AG04450 (cell line): ENCODE results near the gene ALDH1A3. TPM values are rescaled to one million over a fixed set of nuclear protein-coding genes. Genes with fewer than 3 reads are reported as not detected.

Source experiments
- CTCF ChIA-PET: fragments of 300-600, 350-600 bp; formaldehyde crosslinking; extraction: SDS; loops from one replicate; lab custom pipeline; 2022; ENCODE audit warnings: antibody characterized with exemption, inconsistent platforms; lab: Charles Lee
- POLR2A ChIA-PET: fragments of 350-600 bp; formaldehyde crosslinking; extraction: SDS; loops from one replicate; lab custom pipeline; 2021; ENCODE audit warnings: antibody characterized with exemption, inconsistent platforms; lab: Yijun Ruan, JAX
- DNase-seq: peaks from one replicate; pipeline ENCODE4 v3.0.0-alpha.2; 2011; ENCODE audit warnings: low read depth, low spot score
- H3K27ac ChIP-seq: one replicate; pipeline ENCODE4 v1.5.1; 2012; ENCODE audit warnings: low read depth, low read length, control low read depth
- H3K27me3 ChIP-seq: one replicate; pipeline ENCODE4 v1.6.0; 2012; ENCODE audit warnings: low read length; ENCODE audit not compliant: control insufficient read depth, insufficient read depth
- H3K4me3 ChIP-seq: 2 replicates; pipeline ENCODE4 v1.5.1; 2011; ENCODE audit warnings: mild to moderate bottlenecking, low read depth, low read length, control low read depth
- H3K9me3 ChIP-seq: 2 replicates; pipeline ENCODE4 v1.5.1; 2012; ENCODE audit warnings: low read length; ENCODE audit not compliant: control insufficient read depth, insufficient read depth
- CTCF ChIP-seq: IDR thresholded peaks from 2 replicates; pipeline ENCODE4 v1.5.1; 2011; ENCODE audit warnings: low read depth, low read length, control low read depth, inconsistent platforms
- polyA plus RNA-seq: library from polyadenylated mRNA; depleted of rRNA; stranded (reverse); fragments of >200 nt; gene quantifications from 2 replicates; pipeline ENCODE4 v1.2.3, GENCODE V29; 2011

The ALDH1A3 gene
- polyA plus RNA-seq, 1 experiment = 20.6 TPM

GRCh38 chr15:100941536-100941935 is 61.9 kb downstream of the ALDH1A3 start:
- H3K4me3 ChIP-seq = no peak overlapping the region
- no peaks in the 10 kb centered on the region for H3K27me3 ChIP-seq
- CTCF ChIA-PET = interaction anchor here (1.1 kb wide), 1 partner anchor 67 kb away, joined by 3 read pairs; no protein-coding TSS in a partner anchor
- TF ChIP-seq CTCF = no peak
- H3K27ac ChIP-seq = no peak overlapping the region
- POLR2A ChIA-PET = no interaction called here
- no peaks in the 10 kb centered on the region for H3K9me3 ChIP-seq
- no peak for DNase-seq

GRCh38 chr15:100942656-100943425 is 63.2 kb downstream of the ALDH1A3 start:
- ChIA-PET CTCF (interaction anchor here (1.2 to 3.9 kb wide), 4 partner anchors 25 to 271 kb away, joined by 3 to 21 read pairs (median 8); partner anchors contain the start of gene LRRK1), POLR2A (interaction anchor here (0.7 kb wide), 1 partner anchor 29 kb away, joined by 4 read pairs; no protein-coding TSS in a partner anchor)
- DNase-seq = no peak
- Histone ChIP-seq H3K4me3 (no peak overlapping the region), H3K27me3 (no peaks in the 10 kb centered on the region), H3K9me3 (no peaks in the 10 kb centered on the region), H3K27ac (no peak overlapping the region)
- no peak for TF ChIP-seq CTCF

- H3K27me3 ChIP-seq = no peaks in the 10 kb centered on the region
- H3K4me3 ChIP-seq = no peak overlapping the region
- TF ChIP-seq CTCF = no peak
- ChIA-PET POLR2A (interaction anchor here (0.7 kb wide), 1 partner anchor 24 kb away, joined by 4 read pairs; no protein-coding TSS in a partner anchor), CTCF (interaction anchor here (0.9 to 3.9 kb wide), 7 partner anchors 26 to 314 kb away, joined by 3 to 21 read pairs (median 5); partner anchors contain the start of gene LRRK1)
- peak overlapping the region; percentile 39 for H3K27ac ChIP-seq
- no peak for DNase-seq
- H3K9me3 ChIP-seq = no peaks in the 10 kb centered on the region
Observed at GRCh38 chr15:100944244-100944895, 64.7 kb downstream of the ALDH1A3 start.

- DNase-seq = peak; percentile 37
- H3K9me3 ChIP-seq = no peaks in the 10 kb centered on the region
- peak overlapping the region; percentile 24 for H3K27ac ChIP-seq
- ChIA-PET POLR2A (no interaction called here), CTCF (interaction anchor here (0.6 to 3.9 kb wide), 7 partner anchors 15 to 313 kb away, joined by 3 to 21 read pairs (median 4); partner anchors contain the start of gene LRRK1)
- H3K4me3 ChIP-seq = no peak overlapping the region
- no peaks in the 10 kb centered on the region for H3K27me3 ChIP-seq
- no peak for TF ChIP-seq CTCF
Observed at GRCh38 chr15:100944986-100945385, 65.4 kb downstream of the ALDH1A3 start.
